Lower leg skin (tissue), 3 donors: ENCODE results near the gene TMC4.

ENCODE experiments used
- CTCF ChIP-seq, 3 donors: fragments of 450-650 bp; IDR thresholded peaks; one replicate each; pipeline ENCODE4 v1.5.1; 2016; ENCODE audit warnings: antibody characterized with exemption in 3 of 3, mild to moderate bottlenecking in 3 of 3, moderate library complexity in 2 of 3
- POLR2A ChIP-seq, 2 donors: fragments of 450-650 bp; IDR thresholded peaks; one replicate each; pipeline ENCODE4 v1.6.1; 2016 to 2017; ENCODE audit warnings: antibody characterized with exemption in 2 of 2, mild to moderate bottlenecking in 1 of 2, moderate library complexity in 1 of 2

DNA sequence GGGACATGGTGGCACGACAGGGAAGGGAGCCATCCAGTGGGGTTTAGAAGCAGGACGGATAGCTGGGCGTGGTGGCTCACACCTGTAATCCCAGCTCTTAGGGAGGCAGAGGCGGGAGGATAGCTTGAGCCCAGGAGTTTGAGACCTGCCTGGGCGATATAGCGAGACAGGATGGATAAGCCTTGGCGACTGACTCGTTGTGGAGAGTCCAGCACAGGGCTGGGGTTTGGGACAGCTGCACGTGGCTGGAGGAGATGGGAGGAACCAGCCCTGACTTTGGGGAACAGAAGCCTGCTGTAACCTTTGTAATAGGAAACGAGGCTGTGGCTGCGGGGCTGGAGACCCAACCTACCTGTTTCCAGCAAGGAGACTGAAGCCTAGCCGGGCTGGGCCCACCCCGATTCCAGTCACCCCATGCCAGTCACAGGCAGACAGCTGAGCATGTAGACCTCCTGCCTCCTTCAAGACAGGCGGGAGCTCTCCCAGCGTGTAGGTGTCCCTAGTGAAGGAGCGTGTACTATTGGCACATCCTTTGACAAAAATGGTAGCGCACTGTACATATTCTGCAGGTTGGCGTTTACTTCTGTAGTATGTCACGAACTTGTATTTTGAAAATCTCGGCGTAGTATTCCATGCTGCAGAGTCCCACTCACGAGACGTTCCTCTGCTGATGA, 21.5 kb downstream of the TMC4 start:
- no peak for TF ChIP-seq POLR2A (IDR thresholded peaks at IDR 0.05)
- no peak for TF ChIP-seq CTCF (IDR thresholded peaks at IDR 0.05)
